Activated naive CD4-positive, alpha-beta T cell treated with anti-CD3 and anti-CD28 coated beads, Interleukin-2, amount 50 U/mL, for 16 hours (primary cell): Measurements from ENCODE around the gene PTP4A2.
A peak's percentile ranks its signal among the peaks of the same experiment; 100 is the strongest.
"Not testable (repeated sequence)": the region's sequence is repeated elsewhere in the genome, so short reads cannot be mapped to it uniquely, and the experiment has no call there.

ENCODE experiments used
- DNase-seq: peaks from one replicate; pipeline ENCODE4 v3.0.0-alpha.2; 2020

PTP4A2 gene

GRCh38 chr1:31923901-31924535 is 14.2 kb downstream of the PTP4A2 start:
- DNase-seq = no peak

- no peak for DNase-seq
Observed at GRCh38 chr1:31920956-31921355, 17.2 kb downstream of the PTP4A2 start.

- no peak for DNase-seq
Observed at GRCh38 chr1:31919591-31919990, 18.6 kb downstream of the PTP4A2 start.

GRCh38 chr1:31915438-31915837 is 22.7 kb downstream of the PTP4A2 start:
- no peak for DNase-seq

GRCh38 chr1:31913968-31914367 is 24.2 kb downstream of the PTP4A2 start:
- no peak for DNase-seq

- DNase-seq = no peak
Observed at GRCh38 chr1:31912839-31913239, 25.3 kb downstream of the PTP4A2 start.

- DNase-seq = no peak
Observed at GRCh38 chr1:31911994-31912780, 26.0 kb downstream of the PTP4A2 start.

GRCh38 chr1:31910933-31911332 is 27.2 kb downstream of the PTP4A2 start:
- DNase-seq = no peak

- DNase-seq = no peak
Observed at GRCh38 chr1:31909691-31910090, 28.5 kb downstream of the PTP4A2 start.

GRCh38 chr1:31906557-31906956 is 31.6 kb downstream of the PTP4A2 start:
- DNase-seq = no peak

GRCh38 chr1:31905681-31906080 is 32.5 kb downstream of the PTP4A2 start:
- no peak for DNase-seq

- no peak for DNase-seq
Observed at GRCh38 chr1:31905093-31905509, 33.1 kb downstream of the PTP4A2 start.

- DNase-seq = no peak
Observed at GRCh38 chr1:31904339-31905092, 33.7 kb downstream of the PTP4A2 start.

GRCh38 chr1:31902510-31902860 is 35.7 kb downstream of the PTP4A2 start:
- no peak for DNase-seq

GRCh38 chr1:31901838-31902509 is 36.2 kb downstream of the PTP4A2 start:
- no peak for DNase-seq

GRCh38 chr1:31900790-31901189 is 37.4 kb downstream of the PTP4A2 start:
- DNase-seq = no peak

- no peak for DNase-seq
Observed at GRCh38 chr1:31897526-31898100, 40.6 kb downstream of the PTP4A2 start.

GRCh38 chr1:31895474-31896198 is 42.5 kb downstream of the PTP4A2 start:
- not testable (repeated sequence) for DNase-seq

GRCh38 chr1:31891280-31891679 is 46.9 kb downstream of the PTP4A2 start:
- peak; percentile 13 for DNase-seq

GRCh38 chr1:31888291-31888690 is 49.9 kb downstream of the PTP4A2 start:
- no peak for DNase-seq

- DNase-seq = no peak
Observed at GRCh38 chr1:31886866-31887265, 51.3 kb downstream of the PTP4A2 start.

- DNase-seq = no peak
Observed at GRCh38 chr1:31885851-31886250, 52.3 kb downstream of the PTP4A2 start.
